Mesodermal cell (in vitro differentiated cells): ENCODE results near the gene MAP2K5.
"Not testable (repeated sequence)": the region's sequence is repeated elsewhere in the genome, so short reads cannot be mapped to it uniquely, and the experiment has no call there.

Experiments used
- H3K27ac ChIP-seq: 2 replicates; pipeline ENCODE4 v1.7.0; 2013; ENCODE audit warnings: mild to moderate bottlenecking, low read depth, low read length, moderate library complexity; ENCODE audit not compliant: severe bottlenecking
- H3K36me3 ChIP-seq: 2 replicates; pipeline ENCODE4 v1.7.1; 2013; ENCODE audit warnings: mild to moderate bottlenecking, low read length, moderate library complexity; ENCODE audit not compliant: control insufficient read depth, insufficient read depth
- H3K4me1 ChIP-seq: one replicate; pipeline ENCODE4 v1.7.1; 2013; ENCODE audit warnings: mild to moderate bottlenecking, low read length; ENCODE audit not compliant: insufficient read depth, control insufficient read depth, poor library complexity, severe bottlenecking
- H3K4me3 ChIP-seq: 2 replicates; pipeline ENCODE4 v1.7.0; 2013; ENCODE audit warnings: low read length, control low read depth, mild to moderate bottlenecking; ENCODE audit not compliant: insufficient read depth, poor library complexity, severe bottlenecking; ENCODE audit errors: extremely low read depth
- H3K9me3 ChIP-seq: 2 replicates; pipeline ENCODE4 v1.7.1; 2013; ENCODE audit warnings: mild to moderate bottlenecking, low read length, moderate library complexity; ENCODE audit not compliant: control insufficient read depth
- WGBS, 2 experiments: methylation state at CpG; one replicate each; pipeline ENCODE4 v1.1.5; 2013; ENCODE audit warnings: missing lambda C conversion rate in 2 of 2; ENCODE audit not compliant: insufficient coverage in 2 of 2; 5-methylcytosine and 5-hydroxymethylcytosine counted together

The MAP2K5 gene

GRCh38 chr15:67615131-67615534 is 72.6 kb downstream of the MAP2K5 start:
- not testable (repeated sequence) for H3K9me3 ChIP-seq, H3K36me3 ChIP-seq, H3K4me3 ChIP-seq, H3K4me1 ChIP-seq, H3K27ac ChIP-seq
- WGBS, 2 experiments = 100% methylated on average over 3 of the region's 6 CpGs; no CpG with 5 or more reads in 1 of the 2 experiments

GRCh38 chr15:67618297-67618696 is 75.8 kb downstream of the MAP2K5 start:
- Histone ChIP-seq H3K9me3 (no peaks in the 10 kb centered on the region), H3K4me3 (no peak overlapping the region), H3K4me1 (peaks cover 3% of the 10 kb centered on the region), H3K27ac (no peak overlapping the region), H3K36me3 (no peaks in the 10 kb centered on the region)
- WGBS, 2 experiments = 77 to 87% methylated on average over 3 of the region's 4 CpGs

- Histone ChIP-seq H3K36me3 (no peaks in the 10 kb centered on the region), H3K4me1 (peaks cover 3% of the 10 kb centered on the region), H3K27ac (no peak overlapping the region), H3K4me3 (no peak overlapping the region), H3K9me3 (no peaks in the 10 kb centered on the region)
- WGBS, 2 experiments = 87% methylated on average over 2 of the region's 2 CpGs; no CpG with 5 or more reads in 1 of the 2 experiments
Measured at GRCh38 chr15:67622110-67622509, 79.6 kb downstream of the MAP2K5 start.

DNA sequence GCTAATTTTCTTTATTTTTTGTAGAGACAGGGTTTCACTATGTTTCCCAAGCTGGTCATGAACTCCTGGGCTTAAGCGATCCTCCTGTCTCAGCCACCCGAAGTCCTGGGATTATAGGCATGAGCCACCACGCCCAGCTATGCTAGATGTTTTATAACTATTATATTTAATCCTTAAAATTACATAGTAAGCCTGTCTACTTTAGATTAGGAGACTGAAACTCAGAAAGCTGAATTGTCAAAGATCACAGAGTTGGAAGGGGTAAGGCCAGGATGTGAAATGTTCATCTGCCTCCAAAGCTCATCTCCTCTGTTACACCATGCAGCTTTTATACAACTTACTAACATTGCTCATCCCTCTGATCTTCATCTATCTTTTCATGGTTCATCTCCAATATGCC is 89.8 kb downstream of the MAP2K5 start:
- Histone ChIP-seq H3K9me3 (no peaks in the 10 kb centered on the region), H3K4me1 (no peaks in the 10 kb centered on the region), H3K36me3 (no peaks in the 10 kb centered on the region), H3K4me3 (no peak overlapping the region), H3K27ac (no peak overlapping the region)
- WGBS, 2 experiments = 83% methylated on average over 1 of the region's 3 CpGs; no CpG with 5 or more reads in 1 of the 2 experiments

GRCh38 chr15:67635950-67636349 is 93.4 kb downstream of the MAP2K5 start:
- not testable (repeated sequence) for H3K4me3 ChIP-seq, H3K36me3 ChIP-seq
- WGBS, 2 experiments = 86 to 100% methylated on average over 8 to 10 of the region's 11 CpGs

GRCh38 chr15:67639591-67639990 is 97.1 kb downstream of the MAP2K5 start:
- Histone ChIP-seq H3K27ac (no peak overlapping the region), H3K4me3 (no peak overlapping the region), H3K36me3 (no peaks in the 10 kb centered on the region), H3K9me3 (no peaks in the 10 kb centered on the region), H3K4me1 (no peaks in the 10 kb centered on the region)
- 55 to 73% methylated on average over 3 to 4 of the region's 6 CpGs for WGBS, 2 experiments

More at GRCh38 chr15:67635950-67636349, 93.4 kb downstream of the MAP2K5 start:
- not testable (repeated sequence) for H3K9me3 ChIP-seq, H3K27ac ChIP-seq, H3K4me1 ChIP-seq

GRCh38 chr15:67641453-67641852 is 99.0 kb downstream of the MAP2K5 start:
- no peaks in the 10 kb centered on the region for H3K36me3 ChIP-seq
- no peaks in the 10 kb centered on the region for H3K9me3 ChIP-seq
- no peak overlapping the region for H3K27ac ChIP-seq
- H3K4me3 ChIP-seq = no peak overlapping the region
- WGBS, 2 experiments = 60% methylated on average over 1 of the region's 3 CpGs; no CpG with 5 or more reads in 1 of the 2 experiments
- no peaks in the 10 kb centered on the region for H3K4me1 ChIP-seq

DNA sequence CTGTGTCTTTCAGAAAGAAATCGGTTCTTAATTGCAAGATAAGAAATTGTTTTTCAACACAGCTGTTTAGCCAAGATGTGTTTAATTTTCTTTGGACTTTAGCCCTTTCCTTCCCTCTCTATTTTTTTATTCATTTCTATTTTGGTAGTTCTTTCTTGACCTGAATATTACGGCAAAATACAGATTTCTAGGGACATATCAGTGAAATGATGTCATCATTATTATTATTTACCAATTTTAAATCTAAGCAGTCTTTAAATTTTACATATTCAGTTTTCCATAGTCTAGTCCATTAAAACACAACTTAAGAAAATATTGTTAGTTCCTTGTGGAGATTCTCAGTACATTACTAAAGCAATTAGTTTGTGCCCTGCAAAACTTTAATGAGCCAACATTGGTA is 104.3 kb downstream of the MAP2K5 start:
- Histone ChIP-seq H3K4me3 (no peak overlapping the region), H3K36me3 (no peaks in the 10 kb centered on the region), H3K27ac (no peak overlapping the region), H3K4me1 (no peaks in the 10 kb centered on the region), H3K9me3 (no peaks in the 10 kb centered on the region)
- no CpG with 5 or more reads among the region's 2 CpGs for WGBS, 2 experiments

- Histone ChIP-seq H3K4me1 (no peaks in the 10 kb centered on the region), H3K4me3 (no peak overlapping the region), H3K9me3 (no peaks in the 10 kb centered on the region), H3K36me3 (no peaks in the 10 kb centered on the region), H3K27ac (no peak overlapping the region)
- no CpG with 5 or more reads among the region's 2 CpGs for WGBS, 2 experiments
Measured at GRCh38 chr15:67652586-67652985, 110.1 kb downstream of the MAP2K5 start.

- Histone ChIP-seq H3K4me3 (no peak overlapping the region), H3K9me3 (no peaks in the 10 kb centered on the region), H3K36me3 (no peaks in the 10 kb centered on the region), H3K27ac (no peak overlapping the region), H3K4me1 (no peaks in the 10 kb centered on the region)
Measured at GRCh38 chr15:67660446-67660845, 117.9 kb downstream of the MAP2K5 start.

- H3K4me1 ChIP-seq = no peaks in the 10 kb centered on the region
- no peak overlapping the region for H3K4me3 ChIP-seq
- H3K9me3 ChIP-seq = no peaks in the 10 kb centered on the region
- H3K36me3 ChIP-seq = no peaks in the 10 kb centered on the region
- 80% methylated on average over 1 of the region's 2 CpGs; no CpG with 5 or more reads in 1 of the 2 experiments for WGBS, 2 experiments
- no peak overlapping the region for H3K27ac ChIP-seq
Measured at GRCh38 chr15:67660874-67661606, 118.5 kb downstream of the MAP2K5 start.
